ENCODE data around the gene FREY1.

The FREY1 gene

DNA sequence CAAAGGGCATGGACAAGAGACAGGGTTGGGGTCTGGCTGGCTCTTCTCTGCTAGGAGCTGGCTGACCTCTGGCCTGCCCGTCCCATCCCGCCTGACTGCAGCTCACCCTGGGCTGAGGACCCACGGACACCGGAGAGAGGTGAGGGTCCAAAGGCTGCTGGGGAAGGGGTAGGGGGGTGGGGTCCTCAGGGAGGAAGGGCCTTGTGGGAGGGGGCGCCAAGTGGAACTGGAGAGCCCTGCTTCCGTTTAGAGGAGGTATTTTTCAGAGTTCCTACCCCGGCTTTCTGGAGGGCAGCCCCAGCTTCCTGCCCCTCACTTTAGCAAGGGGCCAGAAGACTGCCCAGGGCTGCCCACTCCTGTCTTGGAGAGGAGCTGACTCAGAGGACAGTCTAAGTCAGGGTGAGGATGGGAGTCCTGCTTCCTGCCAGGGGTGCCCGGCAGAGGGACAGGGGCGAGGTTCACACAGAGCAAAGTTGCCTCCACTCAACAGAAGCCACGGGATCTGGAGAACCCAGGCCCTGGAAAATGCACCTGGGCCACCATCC is 22.5 kb upstream of the FREY1 start:
- no peak for DNase-seq

DNA sequence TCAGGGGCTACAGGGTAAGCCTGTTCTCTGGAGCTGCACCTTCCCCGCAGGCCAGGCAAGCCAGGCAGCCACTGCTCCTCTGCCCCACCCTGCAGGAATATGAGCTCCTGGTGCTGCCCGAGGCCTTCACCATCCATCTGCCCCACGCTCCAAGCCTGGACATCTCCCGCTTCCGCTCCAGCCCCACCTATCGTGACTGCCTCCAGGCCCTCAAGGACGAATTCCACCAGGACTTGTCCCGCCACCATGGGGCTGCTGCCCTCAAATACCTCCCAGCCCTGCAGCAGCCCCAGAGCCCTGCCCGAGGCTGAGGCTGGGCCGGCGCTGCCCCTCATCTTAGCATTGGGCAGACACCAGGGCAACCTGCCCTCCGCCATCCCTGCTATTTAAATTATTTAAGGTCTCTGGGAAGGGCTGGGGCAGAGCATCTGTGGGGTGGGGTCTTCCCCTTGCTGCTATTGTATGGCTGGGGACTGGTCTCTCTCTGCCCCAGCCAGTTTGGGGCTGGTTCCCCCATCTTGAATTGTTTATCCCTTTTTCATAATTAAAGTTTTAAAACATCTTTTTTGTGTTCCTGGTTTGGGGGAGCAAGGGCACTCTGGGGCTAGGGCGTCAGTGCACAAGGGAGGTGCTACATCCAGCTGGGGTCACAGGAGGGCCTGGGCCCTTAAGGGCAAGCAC is 21.6 kb upstream of the FREY1 start:
- no peak for DNase-seq

DNA sequence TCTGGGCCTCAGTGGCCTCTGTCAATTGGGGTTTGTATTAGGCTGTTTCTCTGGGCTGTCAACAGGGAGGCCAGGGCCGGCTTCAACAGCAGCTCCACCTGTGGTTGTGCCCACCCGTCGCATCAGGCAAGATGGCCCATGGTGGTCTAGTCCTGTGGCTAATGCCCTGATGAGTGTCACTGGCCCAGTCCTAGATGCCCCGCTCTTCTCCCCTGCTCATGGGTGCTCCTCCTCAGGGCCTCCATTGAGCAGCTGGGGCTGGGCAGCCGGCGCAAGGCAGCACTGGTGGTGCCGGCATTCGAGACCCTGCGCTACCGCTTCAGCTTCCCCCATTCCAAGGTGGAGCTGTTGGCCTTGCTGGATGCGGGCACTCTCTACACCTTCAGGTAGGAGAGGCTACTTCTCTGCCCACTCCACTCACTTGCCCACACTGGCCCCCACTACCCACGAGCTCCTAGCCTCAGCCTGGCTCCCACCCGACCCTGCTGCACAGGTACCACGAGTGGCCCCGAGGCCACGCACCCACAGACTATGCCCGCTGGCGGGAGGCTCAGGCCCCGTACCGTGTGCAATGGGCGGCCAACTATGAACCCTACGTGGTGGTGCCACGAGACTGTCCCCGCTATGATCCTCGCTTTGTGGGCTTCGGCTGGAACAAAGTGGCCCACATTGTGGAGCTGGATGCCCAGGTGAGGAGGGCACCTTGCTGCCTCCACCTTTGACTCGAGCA is 20.8 kb upstream of the FREY1 start:
- DNase-seq: no peak

DNA sequence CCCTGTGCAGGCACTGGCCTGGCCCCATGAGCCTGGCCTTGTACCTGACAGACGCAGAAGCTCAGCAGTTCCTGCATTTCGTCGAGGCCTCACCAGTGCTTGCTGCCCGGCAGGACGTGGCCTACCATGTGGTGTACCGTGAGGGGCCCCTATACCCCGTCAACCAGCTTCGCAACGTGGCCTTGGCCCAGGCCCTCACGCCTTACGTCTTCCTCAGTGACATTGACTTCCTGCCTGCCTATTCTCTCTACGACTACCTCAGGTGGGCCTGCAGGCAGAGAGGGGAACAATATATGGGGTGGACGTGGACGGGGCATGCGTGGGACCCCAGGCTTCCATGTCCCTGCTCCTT is 20.2 kb upstream of the FREY1 start:
- no peak for DNase-seq

DNA sequence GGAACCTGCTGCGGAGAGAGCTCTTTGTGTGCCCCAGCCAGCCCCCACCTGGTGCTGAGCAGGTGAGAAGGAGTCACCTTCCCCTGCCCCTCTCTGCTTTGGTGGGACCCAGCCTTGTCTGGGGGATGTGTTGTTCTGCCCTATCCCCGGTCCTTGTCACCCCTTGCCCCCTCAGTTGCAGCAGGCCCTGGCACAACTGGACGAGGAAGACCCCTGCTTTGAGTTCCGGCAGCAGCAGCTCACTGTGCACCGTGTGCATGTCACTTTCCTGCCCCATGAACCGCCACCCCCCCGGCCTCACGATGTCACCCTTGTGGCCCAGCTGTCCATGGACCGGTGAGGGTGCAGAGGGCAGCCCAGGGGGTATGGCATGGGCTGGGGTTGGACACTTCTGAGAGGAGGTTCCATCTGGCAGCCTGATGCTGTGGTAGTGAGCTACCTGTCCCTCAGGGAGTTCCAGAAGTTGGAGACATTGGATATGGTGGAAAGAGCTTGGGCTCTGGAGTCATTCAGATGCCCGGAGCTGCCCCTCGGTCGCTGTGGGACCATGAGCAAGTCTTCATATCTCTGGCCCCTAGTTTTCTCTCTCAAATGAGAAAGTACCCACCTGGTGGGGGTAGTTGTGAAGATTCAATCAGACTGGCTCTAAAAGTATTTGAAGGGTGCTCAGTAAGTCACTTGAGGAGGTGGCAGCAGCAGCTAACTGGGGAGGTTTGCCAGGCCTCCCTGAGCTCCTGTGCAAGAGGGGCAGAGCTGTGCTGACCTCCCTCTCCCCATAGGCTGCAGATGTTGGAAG is 19.7 kb upstream of the FREY1 start:
- DNase-seq: no peak

DNA sequence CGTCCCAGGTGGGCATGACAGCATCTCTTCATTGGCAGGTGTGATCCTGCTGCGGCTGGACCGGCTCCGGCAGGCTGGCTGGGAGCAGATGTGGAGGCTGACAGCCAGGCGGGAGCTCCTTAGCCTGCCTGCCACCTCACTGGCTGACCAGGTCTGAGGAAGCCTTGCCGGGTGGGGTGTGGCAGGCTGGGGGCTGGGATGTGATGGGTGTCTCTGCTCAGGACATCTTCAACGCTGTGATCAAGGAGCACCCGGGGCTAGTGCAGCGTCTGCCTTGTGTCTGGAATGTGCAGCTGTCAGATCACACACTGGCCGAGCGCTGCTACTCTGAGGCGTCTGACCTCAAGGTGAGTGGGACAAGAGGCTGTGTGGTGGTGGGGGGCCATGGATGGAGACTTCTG is 18.9 kb upstream of the FREY1 start:
- no peak for DNase-seq

DNA sequence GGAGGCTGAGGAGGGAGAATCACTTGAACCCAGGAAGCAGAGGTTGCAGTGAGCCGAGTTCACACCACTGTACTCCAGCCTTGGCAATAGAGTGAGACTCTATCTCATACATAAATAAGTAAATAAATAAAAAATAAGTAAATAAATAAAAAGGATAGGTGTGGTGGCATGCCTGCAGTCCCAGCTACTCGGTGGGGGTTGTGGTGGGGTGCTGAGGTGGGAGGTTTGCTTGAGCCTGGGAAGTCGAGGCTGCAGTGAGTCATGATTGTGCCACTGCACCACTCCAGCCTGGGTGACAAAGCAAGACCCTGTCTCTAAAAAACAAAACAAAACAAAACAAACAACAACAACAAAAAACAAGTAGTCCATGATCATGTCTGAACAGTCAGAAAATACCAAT is 18.5 kb upstream of the FREY1 start:
- no peak for DNase-seq

DNA sequence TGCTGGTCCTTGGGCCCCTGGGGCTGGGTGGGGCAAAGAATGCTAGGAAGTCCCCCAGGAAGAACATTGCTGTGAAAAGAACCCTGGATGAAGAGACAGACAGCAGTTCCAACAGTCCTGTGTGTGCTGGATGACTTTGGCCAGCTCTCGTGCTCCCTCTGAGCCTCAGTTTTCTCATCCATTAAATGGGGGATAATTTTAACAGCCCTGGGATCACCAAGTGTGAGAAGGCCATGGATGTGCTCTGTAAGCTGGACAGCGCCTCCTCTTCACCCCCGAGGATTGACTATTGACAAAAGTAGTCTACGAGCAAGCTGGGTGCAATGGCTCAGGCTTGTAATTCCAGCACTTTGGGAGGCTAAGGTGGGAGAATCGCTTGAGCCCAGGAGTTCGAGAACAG is 17.9 kb upstream of the FREY1 start:
- DNase-seq: no peak

DNA sequence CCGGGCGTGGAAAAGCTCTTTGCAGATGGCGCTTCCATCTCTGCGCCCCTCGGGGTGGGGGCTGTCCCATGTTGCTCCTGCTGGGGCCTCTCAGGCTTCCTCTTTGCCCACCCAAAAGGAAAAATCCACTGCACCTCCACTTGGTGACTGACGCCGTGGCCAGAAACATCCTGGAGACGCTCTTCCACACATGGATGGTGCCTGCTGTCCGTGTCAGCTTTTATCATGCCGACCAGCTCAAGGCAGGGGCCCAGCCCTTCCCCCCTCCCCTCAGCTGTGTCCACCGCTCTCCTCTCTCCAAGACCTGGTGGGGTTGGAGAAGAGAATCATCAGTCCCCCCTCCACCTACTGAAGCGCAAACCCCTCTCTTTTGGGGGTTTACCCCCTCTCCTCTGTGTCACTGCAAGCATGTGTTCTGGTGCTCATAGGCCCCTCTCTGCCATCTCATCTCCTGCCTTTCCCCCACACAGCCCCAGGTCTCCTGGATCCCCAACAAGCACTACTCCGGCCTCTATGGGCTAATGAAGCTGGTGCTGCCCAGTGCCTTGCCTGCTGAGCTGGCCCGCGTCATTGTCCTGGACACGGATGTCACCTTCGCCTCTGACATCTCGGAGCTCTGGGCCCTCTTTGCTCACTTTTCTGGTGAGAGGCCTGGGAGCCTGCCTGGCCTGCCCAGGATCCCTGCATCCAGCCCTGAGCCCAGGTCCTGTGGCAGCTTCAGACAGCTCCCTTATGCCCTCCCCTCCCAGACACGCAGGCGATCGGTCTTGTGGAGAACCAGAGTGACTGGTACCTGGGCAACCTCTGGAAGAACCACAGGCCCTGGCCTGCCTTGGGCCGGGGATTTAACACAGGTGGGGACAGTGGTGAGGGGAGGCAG is 17.2 kb upstream of the FREY1 start:
- no peak for DNase-seq

DNA sequence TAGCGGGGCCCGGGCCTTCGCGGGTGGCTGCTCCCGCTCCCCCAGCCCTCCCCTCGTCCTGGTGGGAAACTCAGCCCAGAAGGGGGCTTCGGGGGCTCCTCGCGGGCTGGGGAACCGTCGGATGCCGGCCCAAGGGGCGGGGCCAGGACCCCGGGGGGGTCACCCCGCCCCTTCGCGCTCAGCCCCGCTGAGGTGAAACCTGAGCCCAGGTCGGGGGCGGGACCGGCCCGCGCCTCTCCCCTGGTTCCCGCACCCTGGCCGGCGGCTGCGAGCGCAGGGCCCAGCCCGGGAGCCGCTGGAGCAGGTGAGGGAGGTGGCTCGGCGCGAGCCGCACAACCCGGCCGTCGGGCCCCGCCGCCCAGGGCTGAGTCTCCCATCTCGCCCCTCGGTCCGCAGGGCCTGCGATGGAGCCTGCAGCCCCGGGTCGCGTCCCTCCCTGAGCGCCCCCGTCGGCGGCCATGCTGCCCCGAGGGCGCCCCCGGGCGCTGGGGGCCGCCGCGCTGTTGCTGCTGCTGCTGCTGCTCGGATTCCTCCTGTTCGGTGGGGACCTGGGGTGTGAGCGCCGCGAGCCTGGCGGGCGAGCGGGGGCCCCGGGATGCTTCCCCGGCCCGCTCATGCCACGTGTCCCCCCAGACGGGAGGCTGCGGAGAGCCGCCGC is 15.5 kb upstream of the FREY1 start, which contains the start of gene LARGE2:
LARGE2 (plus strand) TSS at position 232 of the 658 bp plus-strand sequence; CDS start at position 459, 227 bp downstream.
- no peak for DNase-seq

DNA sequence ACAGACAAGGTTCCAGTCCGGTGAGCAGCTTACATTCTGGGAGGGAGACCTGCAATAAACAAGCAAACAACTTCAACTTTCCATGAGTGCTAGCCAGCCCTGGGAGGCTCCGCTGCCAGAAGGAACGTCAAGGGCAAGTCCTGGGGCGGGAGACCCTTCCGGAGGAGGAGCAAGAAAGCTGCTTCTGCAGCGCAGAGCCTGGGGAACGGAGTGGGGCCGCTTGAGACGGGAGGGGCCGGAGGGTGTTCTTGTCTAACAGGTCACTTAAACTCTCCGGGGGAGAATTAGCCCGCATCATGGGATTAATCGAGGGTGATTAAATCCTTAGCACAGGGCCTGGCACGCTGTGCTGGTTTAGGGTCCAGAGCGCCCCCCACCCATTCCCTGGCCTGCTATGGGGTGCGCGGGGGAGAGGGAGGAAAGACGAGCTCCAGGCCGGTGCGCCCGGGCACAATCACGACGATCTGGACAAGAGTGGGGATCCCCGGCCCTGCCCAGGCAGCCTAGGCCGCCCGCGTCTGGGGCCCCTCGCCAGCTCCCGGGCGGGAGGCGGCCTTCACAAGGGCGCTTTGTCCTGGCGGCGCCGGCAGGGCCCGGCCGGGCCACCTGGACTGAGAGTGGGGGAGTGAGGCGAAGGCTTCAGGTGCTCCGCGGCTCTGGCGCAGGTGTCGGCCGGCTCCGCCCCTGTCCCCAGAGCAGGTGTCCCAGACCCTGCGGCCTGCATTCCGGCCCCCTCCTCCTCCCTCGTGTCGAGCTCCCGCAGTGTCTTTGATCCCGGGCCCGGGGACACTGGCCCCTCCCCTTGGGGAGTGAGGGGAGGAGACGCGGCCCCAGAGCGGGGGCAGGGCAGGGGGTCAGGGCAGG is 14.7 kb upstream of the FREY1 start:
- DNase-seq: peak in 2 of 56 donors; percentile 35 to 40

DNA sequence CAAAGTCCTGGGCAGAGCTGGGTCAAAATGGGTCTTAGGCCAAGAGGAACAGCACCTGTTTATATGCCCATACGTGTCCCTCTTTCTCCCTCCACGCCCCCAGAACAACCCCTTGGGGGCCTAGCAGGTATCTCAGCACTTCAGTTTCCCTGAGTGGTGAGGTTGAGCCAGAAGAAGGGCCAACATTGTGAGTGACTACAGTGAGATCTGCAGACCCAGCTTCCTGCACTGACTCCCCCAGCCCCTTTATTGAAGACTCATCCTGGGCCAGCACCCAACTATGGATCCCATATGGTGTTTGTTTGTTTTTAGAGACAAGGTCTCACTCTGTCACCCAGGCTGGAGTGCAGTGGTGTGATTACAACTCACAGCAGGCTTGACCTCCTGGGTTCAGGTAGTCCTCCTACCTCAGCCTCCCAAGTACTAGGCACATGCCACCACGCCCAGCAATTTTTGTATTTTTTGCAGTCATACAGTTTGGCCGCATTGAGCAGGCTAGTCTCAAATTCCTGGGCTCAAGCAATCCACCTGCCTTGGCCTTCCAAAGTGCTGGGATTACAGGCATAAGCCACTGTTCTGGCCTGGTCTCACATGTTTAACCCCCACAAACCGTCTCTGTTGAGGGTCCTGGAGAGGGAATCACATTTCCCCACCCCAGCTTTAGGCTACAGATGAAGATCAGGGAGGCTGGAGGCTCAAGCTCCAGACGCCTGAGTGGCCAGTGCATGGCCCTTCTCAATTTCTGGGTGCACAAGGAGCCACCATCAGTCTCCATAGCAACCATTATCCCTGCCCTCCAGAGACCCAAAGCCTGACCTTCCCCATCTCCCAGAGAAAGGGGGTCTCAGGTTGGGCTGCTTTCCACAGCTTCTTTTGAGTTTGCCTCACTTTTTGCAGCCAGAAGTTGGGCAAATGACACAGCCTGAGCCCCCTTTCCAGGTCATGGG is 13.7 kb upstream of the FREY1 start:
- DNase-seq: no peak

DNA sequence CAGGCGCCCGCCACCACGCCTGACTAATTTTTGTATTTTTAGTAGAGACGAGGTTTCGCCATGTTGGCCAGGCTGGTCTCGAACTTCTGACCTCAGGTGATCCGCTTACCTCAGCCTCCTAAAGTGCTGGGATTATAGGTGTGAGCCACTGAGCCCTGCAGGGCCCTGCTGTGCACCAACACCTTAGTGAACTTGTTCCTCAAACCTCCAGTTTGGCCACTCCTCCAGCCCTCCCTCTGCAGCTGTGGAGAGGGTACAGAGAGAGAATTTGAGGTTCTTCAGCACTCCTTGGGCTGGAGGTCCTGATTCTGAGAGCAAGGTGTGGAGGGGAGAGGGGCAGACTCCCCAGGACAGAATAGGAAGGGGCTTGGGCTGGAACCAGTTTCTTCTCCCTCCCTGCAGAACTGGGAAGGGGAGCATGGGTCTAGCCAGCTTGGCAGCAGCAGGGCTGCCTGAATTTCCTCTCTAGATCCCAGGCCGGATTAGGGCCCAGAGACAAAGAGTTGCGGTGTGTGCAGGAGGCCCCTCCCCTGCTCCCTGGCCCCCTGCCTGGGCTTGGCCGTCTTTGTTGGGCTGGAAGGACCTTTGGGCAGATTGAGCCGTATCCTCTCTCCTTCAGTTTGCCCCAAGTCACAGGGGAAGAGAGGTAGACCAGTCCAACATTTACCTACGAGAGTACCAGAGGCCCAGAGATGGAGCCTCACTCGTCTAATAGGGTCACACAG is 12.9 kb upstream of the FREY1 start:
- DNase-seq: peak in 5 of 56 donors; percentile 17 to 48 (median 23)

DNA sequence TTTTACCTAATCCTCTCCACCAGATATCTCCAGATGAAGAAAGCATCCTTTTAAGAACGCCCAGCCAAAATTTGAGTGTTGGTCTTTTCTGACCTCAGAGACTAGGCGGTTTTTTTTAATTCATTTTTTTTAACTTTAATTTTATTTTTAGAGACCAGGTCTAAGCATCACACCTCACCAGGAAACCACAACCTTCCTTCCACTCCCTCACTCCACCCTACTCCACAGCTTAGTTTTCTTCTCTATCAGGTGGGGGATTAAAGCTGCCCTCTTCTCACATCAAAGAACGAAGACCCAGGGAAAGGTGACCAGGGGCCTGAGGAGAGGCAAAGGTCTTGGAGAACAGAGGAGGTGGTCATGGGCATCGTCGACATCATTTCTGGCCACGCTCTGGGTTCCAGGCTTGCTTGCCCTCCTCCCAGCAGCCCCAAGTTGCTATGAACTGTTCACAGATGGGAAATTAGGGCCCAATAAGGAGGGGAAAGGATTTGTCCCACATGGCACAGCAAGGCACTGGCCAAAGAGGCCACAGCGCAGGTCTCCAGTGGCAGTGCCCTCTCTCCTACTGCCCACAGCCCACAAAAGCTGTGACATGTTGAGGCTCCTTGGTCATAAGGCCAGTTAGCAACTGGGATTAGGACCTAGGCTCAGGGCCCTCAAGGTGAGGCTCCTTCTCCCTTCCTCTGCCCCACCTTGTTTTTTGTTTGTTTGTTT is 12.0 kb upstream of the FREY1 start:
- no peak for DNase-seq

DNA sequence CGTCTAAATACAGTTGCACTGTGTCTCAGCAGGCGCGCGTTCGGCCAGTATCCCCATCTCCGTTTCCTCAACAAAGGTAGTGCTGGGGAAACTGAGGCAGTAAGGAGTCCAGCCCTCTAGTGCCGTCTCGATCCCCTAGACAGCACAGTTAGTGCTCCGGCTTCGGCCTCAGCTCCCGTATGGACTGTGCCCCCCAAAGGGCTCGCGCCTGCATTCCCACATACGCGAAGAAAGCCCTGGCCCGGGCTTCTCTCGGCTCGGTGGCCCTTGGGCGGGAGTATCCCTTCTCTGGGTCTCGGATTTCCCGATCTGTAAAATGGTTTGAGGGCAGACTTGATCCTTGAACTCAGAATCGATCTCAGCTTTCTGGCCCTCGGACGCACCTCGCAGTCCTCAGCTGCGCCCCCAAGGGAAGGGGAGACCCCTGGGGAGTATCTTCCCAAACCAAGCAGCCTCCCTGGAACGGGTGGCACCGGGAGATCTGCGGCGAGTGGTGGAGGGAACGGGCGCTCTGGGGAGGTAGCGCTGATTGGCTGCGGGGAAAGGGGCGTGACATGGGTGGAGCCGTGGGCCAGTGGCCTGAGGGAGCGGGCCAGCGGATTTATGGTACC is 11.4 kb upstream of the FREY1 start:
- DNase-seq: peak in 55 of 56 donors; percentile 35 to 87 (median 69)

DNA sequence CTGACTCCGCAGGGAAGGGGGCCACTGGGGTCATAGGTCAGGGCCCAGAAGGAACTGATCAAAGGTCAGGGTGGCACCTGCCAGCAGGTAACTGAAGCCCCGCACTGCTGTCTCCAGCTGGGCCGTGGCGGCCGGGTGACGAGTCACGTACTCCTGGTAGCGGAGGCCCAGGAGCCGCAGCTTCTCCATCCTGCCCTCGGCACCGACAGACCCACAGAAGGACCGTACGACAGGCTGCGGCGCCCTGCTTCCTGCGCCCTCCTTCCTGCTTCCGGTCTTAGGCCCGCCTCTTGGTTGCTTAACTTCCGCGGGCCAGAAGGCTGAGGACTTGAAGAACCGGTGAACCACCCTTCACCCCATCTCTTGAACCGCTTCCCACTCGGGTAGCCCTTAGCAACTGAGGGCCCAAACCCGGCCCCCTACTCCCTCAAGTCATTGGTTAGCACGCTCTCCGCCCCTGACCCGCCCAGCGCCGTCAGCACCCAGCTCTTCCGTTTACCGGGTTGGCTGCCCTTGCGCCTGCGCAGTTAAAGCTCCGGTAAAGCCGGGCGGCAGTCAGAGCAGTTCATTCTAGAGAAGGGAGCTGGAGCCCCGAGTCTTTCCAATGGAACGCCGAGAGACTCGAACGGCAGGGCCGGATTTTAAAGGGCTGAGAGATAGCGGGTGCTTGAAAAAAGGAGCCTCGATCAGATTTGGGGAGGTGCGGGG is 10.7 kb upstream of the FREY1 start, which contains the start of gene PEX16:
PEX16 (minus strand) TSS at position 255 of the 708 bp plus-strand sequence; CDS start at position 189, 66 bp downstream.
- peak; percentile 74 to 98 (median 95) for DNase-seq

Data from amygdala (tissue), 56 donors.